Astrocyte of the spinal cord (primary cell): ENCODE data around the gene ARID4A.
A peak's percentile ranks its signal among the peaks of the same experiment; 100 is the strongest.

Source experiments
- DNase-seq: peaks from one replicate; pipeline ENCODE4 v3.0.0; 2011; ENCODE audit warnings: low read depth, low spot score
- H3K4me3 ChIP-seq: 2 replicates; pipeline ENCODE4 v1.5.1; 2011; ENCODE audit warnings: low read depth, mild to moderate bottlenecking, low read length, moderate library complexity
- in situ Hi-C: cut with HindIII; loops from 2 replicates; pipeline ENCODE4 v1.10.0; 2017; ENCODE audit warnings: low sequenced_read_pairs
- TF ChIP-seq, protein P1 (sequence below): IDR thresholded peaks from 2 replicates; pipeline ENCODE4 v1.5.1; 2012; ENCODE audit warnings: low read depth, mild to moderate bottlenecking, low read length, inconsistent platforms

Gene ARID4A

DNA sequence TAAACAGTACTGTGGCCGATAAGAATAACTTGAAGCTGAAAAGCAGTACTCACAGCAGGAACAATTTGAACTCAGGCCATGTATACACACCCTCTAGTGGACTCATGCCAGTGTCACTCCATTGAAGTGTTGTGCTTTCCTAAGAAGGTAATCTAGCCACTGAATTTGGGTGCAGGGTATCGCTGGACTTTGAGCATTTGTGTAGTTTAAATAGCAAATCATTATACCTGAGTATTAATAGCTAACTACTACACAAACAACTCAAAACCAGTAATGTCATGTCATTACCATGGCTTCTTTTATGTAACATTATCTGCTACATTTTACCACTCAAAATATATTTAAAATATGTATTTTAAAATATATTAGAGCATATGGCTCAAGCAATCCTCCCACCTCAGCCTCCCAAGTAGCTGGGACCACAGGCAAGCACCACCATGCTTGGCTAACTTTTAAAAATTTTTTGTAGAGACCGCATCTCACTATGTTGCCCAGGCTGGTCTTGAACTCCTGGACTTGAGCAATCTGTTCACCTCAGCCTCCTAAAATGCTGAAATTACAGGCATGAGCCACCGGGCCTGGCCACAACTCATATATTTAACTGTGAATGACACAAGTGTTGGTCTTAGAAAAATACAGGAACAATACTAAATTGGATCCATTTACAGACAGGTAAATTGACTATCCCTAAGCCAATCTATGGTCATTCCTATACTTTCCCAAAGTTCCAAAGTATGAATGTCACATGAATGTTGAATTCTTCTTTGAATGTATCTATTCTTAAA, 25.6 kb upstream of the ARID4A start:
- TF ChIP-seq, protein P1, sequence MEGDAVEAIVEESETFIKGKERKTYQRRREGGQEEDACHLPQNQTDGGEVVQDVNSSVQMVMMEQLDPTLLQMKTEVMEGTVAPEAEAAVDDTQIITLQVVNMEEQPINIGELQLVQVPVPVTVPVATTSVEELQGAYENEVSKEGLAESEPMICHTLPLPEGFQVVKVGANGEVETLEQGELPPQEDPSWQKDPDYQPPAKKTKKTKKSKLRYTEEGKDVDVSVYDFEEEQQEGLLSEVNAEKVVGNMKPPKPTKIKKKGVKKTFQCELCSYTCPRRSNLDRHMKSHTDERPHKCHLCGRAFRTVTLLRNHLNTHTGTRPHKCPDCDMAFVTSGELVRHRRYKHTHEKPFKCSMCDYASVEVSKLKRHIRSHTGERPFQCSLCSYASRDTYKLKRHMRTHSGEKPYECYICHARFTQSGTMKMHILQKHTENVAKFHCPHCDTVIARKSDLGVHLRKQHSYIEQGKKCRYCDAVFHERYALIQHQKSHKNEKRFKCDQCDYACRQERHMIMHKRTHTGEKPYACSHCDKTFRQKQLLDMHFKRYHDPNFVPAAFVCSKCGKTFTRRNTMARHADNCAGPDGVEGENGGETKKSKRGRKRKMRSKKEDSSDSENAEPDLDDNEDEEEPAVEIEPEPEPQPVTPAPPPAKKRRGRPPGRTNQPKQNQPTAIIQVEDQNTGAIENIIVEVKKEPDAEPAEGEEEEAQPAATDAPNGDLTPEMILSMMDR, result peak; percentile 31
- DNase-seq, result peak; percentile 67
- in situ Hi-C loops, result no loop called here
- H3K4me3 ChIP-seq, result no peak overlapping the region

DNA sequence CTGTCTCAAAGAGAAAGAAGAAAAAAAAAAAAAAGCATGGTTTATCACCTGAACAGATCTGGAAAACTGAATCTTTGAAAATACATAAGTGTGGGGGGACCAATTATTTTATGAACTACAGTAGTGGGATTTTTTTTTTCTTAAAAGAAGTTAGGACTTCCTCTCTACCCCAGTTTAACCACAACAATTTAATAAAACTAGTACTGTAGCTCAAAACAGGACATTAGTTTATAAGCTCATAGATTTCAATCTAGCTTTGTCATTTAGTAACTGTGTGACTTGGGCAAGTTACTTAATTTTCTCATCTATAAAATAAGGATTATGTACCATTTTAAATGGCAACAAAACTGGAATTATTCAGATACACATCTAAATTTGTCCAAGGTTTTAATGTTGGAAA, 23.5 kb upstream of the ARID4A start:
- TF ChIP-seq, protein P1, result no peak
- in situ Hi-C loops, result no loop called here
- no peak for DNase-seq
- H3K4me3 ChIP-seq, result no peak overlapping the region

DNA sequence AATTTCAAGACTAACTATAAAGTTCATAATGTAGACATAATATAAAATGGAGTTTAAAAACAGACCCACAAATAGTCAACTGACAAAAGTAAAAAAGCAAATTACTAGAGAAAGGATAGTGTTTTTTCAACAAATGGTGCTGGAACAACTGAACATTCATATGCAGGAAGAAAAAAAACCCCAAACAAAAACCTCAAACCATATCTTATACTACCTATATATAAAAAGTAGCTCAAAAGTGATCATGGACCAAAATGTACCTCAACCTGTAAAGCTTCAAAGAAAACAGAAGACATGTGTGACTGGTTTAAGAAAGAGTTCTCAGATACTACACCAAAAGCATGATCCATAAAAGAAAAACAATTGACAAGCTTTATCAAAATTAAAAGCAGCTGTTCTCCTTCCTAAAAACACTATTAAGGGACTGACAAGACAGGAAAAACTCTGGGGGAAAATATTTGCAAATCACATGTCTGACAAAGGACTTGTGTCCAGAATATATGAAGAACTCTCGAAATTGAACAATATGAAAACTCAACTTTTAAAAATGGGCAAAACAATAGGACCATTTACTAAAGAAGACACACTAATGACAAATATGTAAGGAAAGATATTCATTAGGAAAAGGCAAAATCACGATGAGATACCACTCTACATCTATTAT, 22.7 kb upstream of the ARID4A start:
- no peak for DNase-seq
- H3K4me3 ChIP-seq, result no peak overlapping the region
- TF ChIP-seq, protein P1, result no peak
- in situ Hi-C loops, result no loop called here

DNA sequence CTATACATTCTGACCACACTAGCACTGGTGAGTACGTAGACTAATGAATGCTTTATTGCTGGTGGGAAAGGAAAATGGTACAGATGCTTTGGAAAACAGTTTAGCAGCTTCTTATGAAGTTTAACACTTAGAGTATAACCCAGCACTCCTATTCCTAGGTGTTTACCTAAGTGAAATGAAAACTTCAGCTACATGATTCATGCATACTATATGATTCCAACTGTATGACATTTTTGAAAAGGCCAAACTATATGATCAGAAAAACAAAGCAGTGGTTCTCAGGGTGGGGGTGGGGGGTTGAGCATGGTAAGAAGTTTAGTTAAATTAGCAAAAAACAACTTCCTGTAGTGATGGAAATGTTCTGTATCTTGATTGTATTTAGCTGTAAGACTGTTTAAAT, 22.1 kb upstream of the ARID4A start:
- H3K4me3 ChIP-seq, result no peak overlapping the region
- in situ Hi-C loops, result no loop called here
- TF ChIP-seq, protein P1, result no peak
- DNase-seq, result no peak

DNA sequence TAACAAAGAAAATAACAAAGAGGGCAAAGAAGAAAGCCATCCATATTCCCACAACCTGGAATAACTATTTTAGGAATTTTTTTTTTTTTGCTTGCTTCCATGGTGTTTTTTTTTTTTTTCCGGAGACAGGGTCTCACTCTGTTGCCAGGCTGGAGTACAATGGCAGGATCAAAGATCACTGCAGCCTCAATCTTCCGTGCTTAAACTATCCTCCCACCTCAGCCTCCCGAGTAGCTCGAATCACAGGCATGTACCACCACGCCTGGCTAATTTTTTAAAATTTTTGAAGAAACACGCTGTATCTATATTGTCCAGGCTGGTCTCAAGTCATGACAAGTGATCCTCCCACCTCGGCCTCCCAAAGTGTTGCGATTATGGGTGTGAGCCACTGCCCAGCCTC, 20.2 kb upstream of the ARID4A start:
- DNase-seq, result no peak
- TF ChIP-seq, protein P1, result no peak
- in situ Hi-C loops, result no loop called here
- no peak overlapping the region for H3K4me3 ChIP-seq

DNA sequence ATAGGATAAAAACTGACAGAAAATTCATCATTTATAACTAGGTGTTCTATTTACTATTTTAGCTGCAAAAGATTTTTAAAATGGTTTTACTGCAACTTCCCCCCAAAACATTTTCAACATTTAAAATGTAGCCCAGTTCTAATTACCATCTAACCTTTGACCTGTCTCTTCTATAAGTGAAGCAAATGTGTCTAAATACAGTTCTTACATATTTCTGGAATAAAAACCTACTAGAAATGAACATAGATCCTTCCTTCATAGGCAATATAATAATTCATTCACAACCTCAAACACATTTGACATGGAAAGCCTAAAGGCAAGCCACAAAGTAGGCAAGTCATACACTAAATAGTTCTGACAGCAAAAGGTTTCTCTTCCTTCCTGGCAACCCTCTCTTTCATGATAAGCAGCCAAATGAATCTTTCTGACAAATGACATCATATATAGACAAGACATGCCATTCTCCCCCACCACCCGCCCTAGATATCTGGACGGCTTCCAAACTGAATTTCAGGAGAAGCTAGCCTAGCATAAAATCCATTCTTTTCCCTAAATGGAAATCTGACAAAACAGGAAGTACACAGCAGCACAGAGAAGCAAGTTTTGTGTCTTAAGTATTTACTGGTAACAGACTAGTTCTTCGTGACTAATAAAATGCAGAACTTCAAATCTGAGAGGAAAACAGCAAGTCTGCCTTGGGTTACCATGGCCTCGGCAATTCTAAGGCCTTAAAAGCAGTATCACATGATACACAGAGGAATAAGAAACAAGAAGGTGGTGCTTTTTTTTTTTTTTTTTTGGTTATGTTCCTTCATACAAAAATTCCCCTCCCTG, 17.2 kb upstream of the ARID4A start:
- peak; percentile 89 for DNase-seq
- TF ChIP-seq, protein P1, result no peak
- no peak overlapping the region for H3K4me3 ChIP-seq

More for the DNA sequence above, 17.2 kb upstream of the ARID4A start:
- in situ Hi-C loops, result no loop called here
